Naive thymus-derived CD4-positive, alpha-beta T cell (primary cell): ENCODE data around the gene APOB. TPM values are rescaled to one million over a fixed set of nuclear protein-coding genes. Genes with fewer than 3 reads are reported as not detected.

Source experiments
- ATAC-seq: fragments of 150-1000 bp; cut with Tn5 transposase; 2 replicates; pipeline ENCODE4 v1.10.0; 2021; ENCODE audit warnings: mild to moderate bottlenecking, moderate library complexity
- CTCF ChIA-PET: fragments of 350-600 bp; sonication (Branson Sonifier 250); formaldehyde crosslinking; loops from one replicate; lab custom pipeline; 2021; ENCODE audit warnings: antibody characterized with exemption; lab: Charles Lee
- POLR2A ChIA-PET: fragments of 350-600 bp; sonication (Branson Sonifier 250); formaldehyde crosslinking; loops from one replicate; lab custom pipeline; 2021; ENCODE audit warnings: antibody characterized with exemption, inconsistent platforms; lab: Charles Lee
- DNase-seq, 9 donors: peaks; one replicate each; pipeline versions ENCODE4 v3.0.0 to v3.0.0-alpha.2; 2020 to 2022; ENCODE audit warnings: mixed read lengths in 1 of 9
- H3K27ac ChIP-seq: one replicate; pipeline ENCODE4 v1.7.0; 2013; ENCODE audit warnings: mild to moderate bottlenecking, low read depth, low read length, moderate library complexity
- H3K27me3 ChIP-seq, 2 donors: one replicate each; pipeline ENCODE4 v1.7.0; 2013; ENCODE audit warnings: low read length in 2 of 2, mild to moderate bottlenecking in 2 of 2, moderate library complexity in 2 of 2; ENCODE audit not compliant: control insufficient read depth in 2 of 2, insufficient read depth in 2 of 2
- H3K36me3 ChIP-seq, 3 experiments: 1 replicate in 2 of 3; 2 replicates in 1 of 3; pipeline ENCODE4 v1.7.0; 2013; ENCODE audit warnings: low read length in 3 of 3, mild to moderate bottlenecking in 3 of 3, moderate library complexity in 1 of 3; ENCODE audit not compliant: insufficient read depth in 3 of 3, control insufficient read depth in 2 of 3
- H3K4me1 ChIP-seq, 2 donors: one replicate each; pipeline ENCODE4 v1.7.0; 2013; ENCODE audit warnings: low read length in 2 of 2, mild to moderate bottlenecking in 2 of 2, moderate library complexity in 1 of 2; ENCODE audit not compliant: control insufficient read depth in 2 of 2, insufficient read depth in 2 of 2
- H3K4me3 ChIP-seq: 2 replicates; pipeline ENCODE4 v1.7.0; 2013; ENCODE audit warnings: mild to moderate bottlenecking, low read length
- H3K9me3 ChIP-seq, 3 experiments: 1 replicate in 2 of 3; 2 replicates in 1 of 3; pipeline ENCODE4 v1.7.0; 2013; ENCODE audit warnings: low read length in 3 of 3; ENCODE audit not compliant: control insufficient read depth in 2 of 3
- H3K27ac Mint-ChIP-seq, 9 donors: one replicate each; pipeline ENCODE4 v1.8.0; 2020 to 2022; ENCODE audit warnings: mixed read lengths in 9 of 9, mild to moderate bottlenecking in 8 of 9, moderate library complexity in 5 of 9, inconsistent platforms in 2 of 9
- H3K27me3 Mint-ChIP-seq, 5 donors: one replicate each; pipeline ENCODE4 v1.8.0; 2021 to 2022; ENCODE audit warnings: mixed read lengths in 5 of 5, mild to moderate bottlenecking in 1 of 5
- H3K36me3 Mint-ChIP-seq, 5 donors: one replicate each; pipeline ENCODE4 v1.8.0; 2020 to 2022; ENCODE audit warnings: mixed read lengths in 5 of 5, mild to moderate bottlenecking in 3 of 5, inconsistent platforms in 1 of 5
- H3K4me1 Mint-ChIP-seq, 7 donors: one replicate each; pipeline ENCODE4 v1.8.0; 2020 to 2022; ENCODE audit warnings: mixed read lengths in 7 of 7, mild to moderate bottlenecking in 3 of 7, inconsistent platforms in 1 of 7
- H3K4me3 Mint-ChIP-seq, 10 donors: one replicate each; pipeline ENCODE4 v1.8.0; 2020 to 2022; ENCODE audit warnings: mild to moderate bottlenecking in 10 of 10, mixed read lengths in 10 of 10, moderate library complexity in 6 of 10, inconsistent platforms in 2 of 10
- H3K9me3 Mint-ChIP-seq, 11 donors: one replicate each; pipeline ENCODE4 v1.8.0; 2020 to 2022; ENCODE audit warnings: mixed read lengths in 11 of 11, mild to moderate bottlenecking in 4 of 11, inconsistent platforms in 1 of 11, moderate library complexity in 1 of 11
- intact Hi-C, 2 donors: fragments of 100-400 bp; cut with micrococcal nuclease; formaldehyde crosslinking; loops; one replicate each; pipeline ENCODE4 v1.15.1; 2023
- polyA plus RNA-seq, 2 donors: library from polyadenylated mRNA; unstranded; fragments of 300-500 nt; fragmentation: Illumina TruSeq; gene quantifications; one replicate each; pipeline ENCODE4 v1.2.3, GENCODE V29; 2021
- total RNA-seq, 6 experiments: library from RNA in 5 of 6; stranded (reverse) in 5 of 6; gene quantifications; 1 replicate in 5 of 6; 2 replicates in 1 of 6; pipeline ENCODE4 v1.2.3 and lab custom pipeline; 2021 to 2026

Gene APOB
- total and polyA plus RNA-seq, 7 experiments from 2014 or later: not detected

DNA sequence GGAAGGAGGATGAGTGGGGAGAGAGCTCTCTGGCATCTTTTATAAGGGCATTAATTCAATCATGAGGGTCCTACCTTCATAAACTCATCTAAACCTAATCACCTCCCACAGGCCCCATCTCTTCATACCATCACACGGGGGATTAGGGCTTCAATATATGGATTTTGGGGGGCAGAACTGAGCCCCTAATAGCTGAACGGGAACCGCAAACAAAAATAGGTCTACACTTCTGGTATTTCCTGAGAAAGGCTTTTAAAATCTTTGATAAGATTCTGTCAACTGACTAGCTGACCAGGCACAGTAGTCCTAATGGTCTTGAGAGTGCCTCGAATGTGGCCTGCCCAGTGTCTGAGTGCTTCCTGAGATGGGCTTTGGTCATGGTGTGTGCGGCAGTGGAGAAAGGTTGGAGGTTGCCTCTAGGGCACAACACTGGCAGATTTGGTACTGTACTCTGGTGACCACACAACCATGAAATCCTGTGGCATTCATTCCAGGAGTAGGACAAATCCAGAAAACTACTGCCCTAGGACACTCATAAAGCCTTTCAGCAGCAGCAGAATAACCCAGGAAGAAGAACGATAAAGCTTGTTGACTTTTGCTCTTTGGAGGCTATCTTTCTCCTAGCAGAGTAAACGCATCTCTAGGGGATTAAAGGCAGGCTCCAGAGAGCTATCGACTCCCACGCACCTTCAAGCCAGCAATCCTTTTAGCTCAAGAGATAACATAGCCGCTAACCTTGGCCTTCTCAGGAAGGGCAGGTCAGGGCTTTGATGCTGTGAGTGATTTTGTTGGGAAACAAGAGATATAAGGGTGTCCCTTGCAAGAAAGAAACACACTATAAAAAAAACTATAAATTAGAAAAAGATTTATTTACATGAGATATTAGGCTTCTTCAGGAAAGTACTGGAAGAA is 12.3 kb upstream of the APOB start:
- ChIA-PET CTCF (no interaction called here), POLR2A (no interaction called here)
- H3K4me3 ChIP-seq: no peak overlapping the region
- no peaks in the 10 kb centered on the region for H3K27me3 ChIP-seq
- H3K4me1 ChIP-seq: no peaks in the 10 kb centered on the region
- DNase-seq: no peak
- H3K4me1 Mint-ChIP-seq: no peaks in the 10 kb centered on the region
- H3K9me3 ChIP-seq: peaks cover 0 to 4% (median 0%) of the 10 kb centered on the region in 3 experiments
- H3K36me3 Mint-ChIP-seq: no peaks in the 10 kb centered on the region
- no peak overlapping the region for H3K27ac Mint-ChIP-seq
- no peak for ATAC-seq
- H3K27me3 Mint-ChIP-seq: peaks cover 0 to 30% (median 10%) of the 10 kb centered on the region in 5 donors
- intact Hi-C loops: no loop called here
- no peak overlapping the region for H3K27ac ChIP-seq
- H3K4me3 Mint-ChIP-seq: no peak overlapping the region
- H3K9me3 Mint-ChIP-seq: peaks cover 0 to 5% (median 0%) of the 10 kb centered on the region in 11 donors
- no peaks in the 10 kb centered on the region for H3K36me3 ChIP-seq

DNA sequence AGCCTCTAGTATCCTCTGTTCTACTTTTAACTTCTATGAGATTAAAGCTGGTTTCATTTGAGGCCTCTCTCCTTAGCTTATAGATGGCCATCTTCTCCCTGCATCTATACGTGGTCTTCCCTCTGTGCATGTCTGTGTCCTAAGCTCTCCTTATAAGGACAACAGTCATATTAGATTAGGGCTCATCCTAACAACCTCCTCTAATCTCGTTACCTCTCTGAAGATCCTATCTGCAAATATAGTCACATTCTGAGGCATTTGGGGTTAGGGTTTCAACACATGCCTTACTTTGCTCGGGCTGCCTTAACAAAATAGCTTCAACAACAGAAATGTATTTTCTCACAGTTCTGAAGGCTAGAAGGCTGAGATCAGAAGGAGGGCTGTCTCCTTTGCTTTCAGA is 11.6 kb upstream of the APOB start:
- Histone ChIP-seq H3K27ac (no peak overlapping the region), H3K36me3 (no peaks in the 10 kb centered on the region), H3K4me3 (no peak overlapping the region), H3K4me1 (no peaks in the 10 kb centered on the region), H3K9me3 (peaks cover 0 to 4% (median 0%) of the 10 kb centered on the region in 3 experiments), H3K27me3 (no peaks in the 10 kb centered on the region)
- DNase-seq: no peak
- no peak overlapping the region for H3K27ac Mint-ChIP-seq
- H3K36me3 Mint-ChIP-seq: no peaks in the 10 kb centered on the region
- ChIA-PET CTCF (no interaction called here), POLR2A (no interaction called here)
- intact Hi-C loops: no loop called here
- H3K4me1 Mint-ChIP-seq: no peaks in the 10 kb centered on the region
- no peak for ATAC-seq
- H3K9me3 Mint-ChIP-seq: peaks cover 0 to 5% (median 0%) of the 10 kb centered on the region in 11 donors
- peaks cover 0 to 30% (median 6%) of the 10 kb centered on the region in 5 donors for H3K27me3 Mint-ChIP-seq
- no peak overlapping the region for H3K4me3 Mint-ChIP-seq

DNA sequence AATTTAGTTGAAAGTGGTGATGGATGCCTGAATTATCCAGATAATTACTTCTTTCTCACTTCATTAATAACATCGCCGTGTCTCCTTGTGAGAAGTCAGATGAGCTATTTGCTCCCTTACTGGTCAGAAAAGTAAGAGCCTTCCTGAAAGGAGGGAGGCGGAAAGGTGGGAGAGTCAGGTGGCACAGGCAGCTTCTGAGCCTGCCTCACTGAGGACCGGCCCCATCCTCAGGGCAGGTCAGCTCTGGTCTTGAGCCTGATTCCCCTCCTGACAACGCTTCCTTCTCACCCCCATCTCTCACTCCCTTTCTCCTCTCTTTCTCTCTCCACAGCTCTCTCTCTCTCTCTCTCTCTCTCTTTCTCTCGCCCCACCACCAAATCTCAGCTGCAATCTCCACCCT is 10.1 kb upstream of the APOB start:
- H3K9me3 Mint-ChIP-seq: peaks cover 0 to 3% (median 0%) of the 10 kb centered on the region in 11 donors
- POLR2A ChIA-PET: no interaction called here
- CTCF ChIA-PET: interaction anchor here (0.7 kb wide), 1 partner anchor 9 kb away, joined by 4 read pairs; no protein-coding TSS in a partner anchor
- DNase-seq (no peak), ATAC-seq (no peak)
- Histone ChIP-seq H3K4me1 (no peaks in the 10 kb centered on the region), H3K9me3 (no peaks in the 10 kb centered on the region), H3K27me3 (no peaks in the 10 kb centered on the region), H3K36me3 (no peaks in the 10 kb centered on the region), H3K4me3 (no peak overlapping the region), H3K27ac (no peak overlapping the region)
- H3K4me1 Mint-ChIP-seq: no peaks in the 10 kb centered on the region
- intact Hi-C loops: no loop called here
- no peak overlapping the region for H3K27ac Mint-ChIP-seq
- peaks cover 0 to 26% (median 6%) of the 10 kb centered on the region in 5 donors for H3K27me3 Mint-ChIP-seq
- H3K36me3 Mint-ChIP-seq: no peaks in the 10 kb centered on the region
- no peak overlapping the region for H3K4me3 Mint-ChIP-seq

DNA sequence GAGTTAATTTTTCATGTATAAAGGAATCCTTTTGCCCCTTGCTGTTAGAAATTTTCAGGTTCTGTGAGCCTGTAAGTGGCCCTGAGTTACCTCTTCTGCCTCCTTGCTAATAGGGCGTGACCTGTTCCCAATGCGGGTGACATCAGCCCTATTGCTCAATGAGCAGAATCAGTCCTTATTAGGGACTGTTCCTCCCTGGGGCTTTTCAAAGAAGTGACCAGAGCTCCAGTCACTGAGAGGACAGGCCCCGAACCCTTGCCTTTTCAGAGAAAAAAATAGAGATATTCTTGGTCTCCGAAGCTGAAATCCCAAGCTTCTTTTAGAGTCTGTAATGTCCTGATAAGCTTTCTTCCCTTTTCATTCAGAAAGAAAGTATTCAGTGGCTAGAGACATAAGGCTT is 8.2 kb upstream of the APOB start:
- no peaks in the 10 kb centered on the region for H3K9me3 ChIP-seq
- H3K4me3 ChIP-seq: no peak overlapping the region
- H3K27ac Mint-ChIP-seq: no peak overlapping the region
- ChIA-PET POLR2A (no interaction called here), CTCF (interaction anchor here (1.6 kb wide), 1 partner anchor 10 kb away, joined by 5 read pairs; no protein-coding TSS in a partner anchor)
- no peaks in the 10 kb centered on the region for H3K4me1 ChIP-seq
- peaks cover 0 to 6% (median 0%) of the 10 kb centered on the region in 11 donors for H3K9me3 Mint-ChIP-seq
- intact Hi-C loops: no loop called here
- DNase-seq (no peak), ATAC-seq (no peak)
- no peak overlapping the region for H3K4me3 Mint-ChIP-seq
- peaks cover 0 to 33% (median 16%) of the 10 kb centered on the region in 5 donors for H3K27me3 Mint-ChIP-seq
- H3K36me3 ChIP-seq: no peaks in the 10 kb centered on the region
- H3K27me3 ChIP-seq: no peaks in the 10 kb centered on the region
- no peak overlapping the region for H3K27ac ChIP-seq
- no peaks in the 10 kb centered on the region for H3K36me3 Mint-ChIP-seq
- no peaks in the 10 kb centered on the region for H3K4me1 Mint-ChIP-seq

DNA sequence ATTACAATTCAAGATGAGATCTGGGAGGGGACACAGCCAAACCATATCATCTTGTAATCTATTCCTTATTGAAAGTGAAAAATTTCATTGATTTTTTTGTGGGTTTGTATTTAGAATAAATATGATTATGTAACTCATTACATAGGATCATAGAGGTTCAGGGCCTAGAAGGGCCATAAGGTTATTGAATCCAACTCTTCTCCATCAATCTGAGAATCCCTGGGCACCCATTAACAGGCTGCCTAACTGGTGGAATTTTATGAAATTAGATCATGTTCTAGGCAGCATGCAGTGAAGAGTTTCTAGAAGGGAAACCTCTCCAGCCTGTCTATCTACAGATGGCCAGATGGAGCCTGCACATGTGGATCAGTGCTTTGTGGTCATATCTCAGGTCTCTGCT is 6.3 kb upstream of the APOB start:
- peaks cover 0 to 3% (median 0%) of the 10 kb centered on the region in 11 donors for H3K9me3 Mint-ChIP-seq
- Histone ChIP-seq H3K9me3 (no peaks in the 10 kb centered on the region), H3K27me3 (no peaks in the 10 kb centered on the region), H3K4me1 (no peaks in the 10 kb centered on the region), H3K27ac (no peak overlapping the region), H3K4me3 (no peak overlapping the region), H3K36me3 (no peaks in the 10 kb centered on the region)
- intact Hi-C loops: no loop called here
- no peaks in the 10 kb centered on the region for H3K36me3 Mint-ChIP-seq
- peaks cover 4 to 32% (median 25%) of the 10 kb centered on the region in 5 donors for H3K27me3 Mint-ChIP-seq
- no peak for DNase-seq
- CTCF ChIA-PET: no interaction called here
- no peak for ATAC-seq
- no peak overlapping the region for H3K27ac Mint-ChIP-seq
- no peak overlapping the region for H3K4me3 Mint-ChIP-seq
- POLR2A ChIA-PET: no interaction called here
- H3K4me1 Mint-ChIP-seq: no peaks in the 10 kb centered on the region

DNA sequence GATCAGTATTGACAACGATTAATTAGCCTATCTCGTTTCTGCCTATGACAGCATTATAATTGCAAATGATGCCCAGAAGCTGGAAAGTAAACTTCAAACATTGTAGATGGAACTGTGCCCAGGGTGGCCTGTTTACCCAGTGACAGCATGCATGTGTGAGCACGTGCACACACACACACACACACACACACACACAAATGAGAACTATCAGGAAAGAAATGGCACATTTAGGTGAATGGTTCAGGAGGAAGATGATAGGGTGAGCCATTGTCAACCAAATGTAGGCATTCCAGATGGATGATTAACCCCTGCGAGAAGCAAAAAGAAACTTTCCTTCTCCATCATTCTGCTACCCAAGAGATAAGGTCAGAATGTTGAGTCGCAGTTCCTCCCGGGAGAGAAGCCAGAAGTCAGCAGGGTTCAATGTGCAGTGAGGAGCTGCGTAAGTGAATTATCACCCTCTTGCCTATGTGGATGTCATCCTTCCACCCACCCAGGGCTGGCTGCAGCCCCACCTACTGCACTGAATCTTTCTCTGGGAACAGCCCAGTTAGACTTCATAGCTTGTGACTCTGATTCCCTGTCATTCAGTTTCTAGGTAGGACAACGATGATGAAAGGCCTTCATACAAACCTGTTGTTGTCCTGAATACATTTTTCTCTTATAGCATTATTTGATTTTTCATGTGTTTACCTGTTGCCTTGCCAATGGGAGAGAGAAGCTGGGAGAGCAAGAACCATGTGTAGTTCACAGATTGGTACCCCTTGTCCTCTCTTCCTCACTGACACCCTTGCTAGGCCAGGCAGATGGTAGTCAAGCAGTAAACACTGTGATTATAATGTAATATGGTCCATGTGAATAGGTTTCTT is 3.5 kb upstream of the APOB start:
- CTCF ChIA-PET: no interaction called here
- intact Hi-C loops: no loop called here

More for the DNA sequence above, 3.5 kb upstream of the APOB start:
- Histone ChIP-seq H3K4me3 (no peak overlapping the region), H3K4me1 (no peaks in the 10 kb centered on the region), H3K9me3 (no peaks in the 10 kb centered on the region), H3K27ac (no peak overlapping the region), H3K27me3 (no peaks in the 10 kb centered on the region), H3K36me3 (no peaks in the 10 kb centered on the region)
- no peak for ATAC-seq
- POLR2A ChIA-PET: no interaction called here
- no peak for DNase-seq
- peaks cover 0 to 3% (median 0%) of the 10 kb centered on the region in 11 donors for H3K9me3 Mint-ChIP-seq
- no peaks in the 10 kb centered on the region for H3K36me3 Mint-ChIP-seq
- no peak overlapping the region for H3K27ac Mint-ChIP-seq
- H3K27me3 Mint-ChIP-seq: peaks cover 19 to 43% (median 39%) of the 10 kb centered on the region in 5 donors
- H3K4me1 Mint-ChIP-seq: peaks cover 3 to 8% (median 5%) of the 10 kb centered on the region in 7 donors
- H3K4me3 Mint-ChIP-seq: no peak overlapping the region
